GM23248 (cell line): Measurements from ENCODE around the gene CPNE5. TPM values are rescaled to one million over a fixed set of nuclear protein-coding genes. Genes with fewer than 3 reads are reported as not detected.

Experiments used
- DNase-seq: peaks from one replicate; pipeline ENCODE4 v3.0.0-alpha.2; 2015
- H2AFZ ChIP-seq: fragments of 200-600 bp; sonication (generic); 2 replicates; pipeline ENCODE4 v1.6.1; 2016; ENCODE audit warnings: antibody characterized with exemption
- H3F3A ChIP-seq: fragments of 200-600 bp; sonication (generic); 2 replicates; pipeline ENCODE4 v1.6.1; 2016; ENCODE audit warnings: mild to moderate bottlenecking, antibody characterized with exemption, mixed run types; ENCODE audit not compliant: insufficient read depth
- H3K27ac ChIP-seq: fragments of 200-600 bp; sonication (generic); 2 replicates; pipeline ENCODE4 v1.5.1; 2016; ENCODE audit warnings: mild to moderate bottlenecking
- H3K27me3 ChIP-seq: fragments of 200-600 bp; sonication (generic); replicated peaks from 2 replicates; pipeline ENCODE4 v1.6.1; 2016; ENCODE audit warnings: mild to moderate bottlenecking; ENCODE audit not compliant: insufficient read depth
- H3K36me3 ChIP-seq: fragments of 200-600 bp; sonication (generic); 2 replicates; pipeline ENCODE4 v1.6.1; 2016; ENCODE audit warnings: low read depth, mild to moderate bottlenecking
- H3K4me1 ChIP-seq: fragments of 200-600 bp; sonication (generic); 2 replicates; pipeline ENCODE4 v1.6.1; 2016; ENCODE audit warnings: mild to moderate bottlenecking; ENCODE audit not compliant: insufficient read depth
- H3K4me2 ChIP-seq: fragments of 200-600 bp; sonication (generic); one replicate; pipeline ENCODE4 v1.6.1; 2016; ENCODE audit warnings: mild to moderate bottlenecking; ENCODE audit not compliant: unreplicated experiment
- H3K4me3 ChIP-seq: fragments of 200-600 bp; sonication (generic); 2 replicates; pipeline ENCODE4 v1.5.1; 2016; ENCODE audit warnings: mild to moderate bottlenecking
- H3K79me2 ChIP-seq: fragments of 200-600 bp; sonication (generic); 2 replicates; pipeline ENCODE4 v1.6.1; 2016; ENCODE audit warnings: mild to moderate bottlenecking; ENCODE audit not compliant: insufficient read depth
- H3K9ac ChIP-seq: fragments of 200-600 bp; sonication (generic); 2 replicates; pipeline ENCODE4 v1.6.1; 2016; ENCODE audit warnings: mild to moderate bottlenecking
- H3K9me2 ChIP-seq: fragments of 200-600 bp; sonication (generic); 2 replicates; pipeline ENCODE4 v1.6.1; 2016; ENCODE audit warnings: mixed run types, mild to moderate bottlenecking, moderate library complexity; ENCODE audit not compliant: insufficient read depth
- H3K9me3 ChIP-seq: fragments of 200-600 bp; sonication (generic); one replicate; pipeline ENCODE4 v1.6.1; 2017; ENCODE audit warnings: low read depth
- H4K20me1 ChIP-seq: fragments of 200-600 bp; sonication (generic); 2 replicates; pipeline ENCODE4 v1.6.0; 2016; ENCODE audit not compliant: insufficient read depth
- EZH2 ChIP-seq: fragments of 200-600 bp; sonication (generic); IDR thresholded peaks from 2 replicates; pipeline ENCODE4 v1.6.1; 2018; ENCODE audit warnings: antibody characterized with exemption, mild to moderate bottlenecking; ENCODE audit not compliant: insufficient read depth, poor library complexity, severe bottlenecking
- EZH2phosphoT487 ChIP-seq: fragments of 200-600 bp; sonication (generic); IDR thresholded peaks from 2 replicates; pipeline ENCODE4 v1.6.1; 2018; ENCODE audit warnings: antibody characterized with exemption, moderate library complexity, mild to moderate bottlenecking, low read depth; ENCODE audit not compliant: insufficient read depth
- WGBS, 2 experiments: methylation state at CpG; one replicate each; pipeline ENCODE4 v1.1.6; 2015 to 2017; ENCODE audit warnings: low lambda C conversion rate in 2 of 2, low coverage in 1 of 2; ENCODE audit errors: missing lambda C conversion rate in 2 of 2; 5-methylcytosine and 5-hydroxymethylcytosine counted together
- in situ Hi-C: fragments of 300-500 bp; cut with MboI; formaldehyde crosslinking; loops from 2 replicates; pipeline ENCODE4 v1.15.0; 2020
- polyA plus RNA-seq: library from polyadenylated mRNA; unstranded; fragments of >200 nt; fragmentation: Nextera tagmentation; extraction: Ambion mirVana; gene quantifications from 2 replicates; pipeline ENCODE4 v1.2.1, GENCODE V29; 2016
- total RNA-seq: library from RNA; depleted of rRNA; stranded (reverse); fragments of >200 nt; shearing (Covaris generic); gene quantifications from 2 replicates; pipeline ENCODE4 v1.2.3, GENCODE V29; 2014

The CPNE5 gene
- total and polyA plus RNA-seq, 2 experiments from 2014 or later: 0.23 TPM; not detected in 1

- Histone ChIP-seq H3K9ac (no peak overlapping the region), H3K79me2 (no peaks in the 10 kb centered on the region), H3F3A (no peaks in the 10 kb centered on the region), H3K36me3 (no peaks in the 10 kb centered on the region), H2AFZ (no peak overlapping the region), H3K9me2 (no peaks in the 10 kb centered on the region), H3K27ac (no peak overlapping the region), H3K4me3 (no peak overlapping the region), H3K4me2 (no peak overlapping the region), H3K27me3 (no peaks in the 10 kb centered on the region), H3K9me3 (no peaks in the 10 kb centered on the region), H4K20me1 (no peaks in the 10 kb centered on the region), H3K4me1 (no peaks in the 10 kb centered on the region)
- WGBS, 2 experiments: 78 to 79% methylated on average over 5 of the region's 5 CpGs
- in situ Hi-C loops: no loop called here
- DNase-seq: no peak
- TF ChIP-seq EZH2phosphoT487 (no peak), EZH2 (no peak)
Measured at GRCh38 chr6:36832313-36832712, 6.9 kb downstream of the CPNE5 start.

GRCh38 chr6:36830577-36830976, 8.7 kb downstream of the CPNE5 start:
- no peak overlapping the region for H2AFZ ChIP-seq
- no peak for DNase-seq
- WGBS, 2 experiments: 95 to 96% methylated on average over 2 of the region's 2 CpGs
- no peaks in the 10 kb centered on the region for H3F3A ChIP-seq
- no peak overlapping the region for H3K27ac ChIP-seq
- no peaks in the 10 kb centered on the region for H3K4me1 ChIP-seq
- no peaks in the 10 kb centered on the region for H4K20me1 ChIP-seq
- no peaks in the 10 kb centered on the region for H3K9me3 ChIP-seq
- in situ Hi-C loops: no loop called here
- no peak overlapping the region for H3K9ac ChIP-seq
- H3K27me3 ChIP-seq: no peaks in the 10 kb centered on the region
- no peaks in the 10 kb centered on the region for H3K9me2 ChIP-seq
- H3K4me3 ChIP-seq: no peak overlapping the region
- no peak overlapping the region for H3K4me2 ChIP-seq
- TF ChIP-seq EZH2 (no peak), EZH2phosphoT487 (no peak)
- H3K79me2 ChIP-seq: no peaks in the 10 kb centered on the region
- no peaks in the 10 kb centered on the region for H3K36me3 ChIP-seq

GRCh38 chr6:36829919-36830544, 9.2 kb downstream of the CPNE5 start:
- Histone ChIP-seq H3K9ac (no peak overlapping the region), H3K9me2 (no peaks in the 10 kb centered on the region), H3K27ac (no peak overlapping the region), H3K4me3 (no peak overlapping the region), H3K4me1 (no peaks in the 10 kb centered on the region), H3K4me2 (no peak overlapping the region), H2AFZ (no peak overlapping the region), H3K36me3 (no peaks in the 10 kb centered on the region), H4K20me1 (no peaks in the 10 kb centered on the region), H3K27me3 (no peaks in the 10 kb centered on the region), H3F3A (no peaks in the 10 kb centered on the region), H3K9me3 (no peaks in the 10 kb centered on the region), H3K79me2 (no peaks in the 10 kb centered on the region)
- in situ Hi-C loops: no loop called here
- TF ChIP-seq EZH2 (no peak), EZH2phosphoT487 (no peak)
- WGBS, 2 experiments: 39 to 40% methylated on average over 11 of the region's 11 CpGs
- no peak for DNase-seq

- H4K20me1 ChIP-seq: no peaks in the 10 kb centered on the region
- TF ChIP-seq EZH2: no peak
- TF ChIP-seq EZH2phosphoT487: no peak
- H3K79me2 ChIP-seq: no peaks in the 10 kb centered on the region
- 79 to 82% methylated on average over 19 of the region's 19 CpGs for WGBS, 2 experiments
- H3K27me3 ChIP-seq: no peaks in the 10 kb centered on the region
- no peaks in the 10 kb centered on the region for H3K36me3 ChIP-seq
- no peaks in the 10 kb centered on the region for H3K9me2 ChIP-seq
- H3K4me3 ChIP-seq: no peak overlapping the region
- H3K9me3 ChIP-seq: no peaks in the 10 kb centered on the region
- no peak overlapping the region for H3K9ac ChIP-seq
- H3K4me1 ChIP-seq: no peaks in the 10 kb centered on the region
- no peaks in the 10 kb centered on the region for H3F3A ChIP-seq
- H2AFZ ChIP-seq: no peak overlapping the region
- in situ Hi-C loops: no loop called here
- H3K4me2 ChIP-seq: no peak overlapping the region
- DNase-seq: peak; percentile 43
- no peak overlapping the region for H3K27ac ChIP-seq
Measured at GRCh38 chr6:36827261-36828079, 11.8 kb downstream of the CPNE5 start.
